ENCODE results near the gene ACSM4. TPM values are rescaled to one million over a fixed set of nuclear protein-coding genes. Genes with fewer than 3 reads are reported as not detected.

Gene ACSM4
- total RNA-seq, 1 donor from 2014 or later, result not detected

GRCh38 chr12:7293670-7294069, 10.2 kb upstream of the ACSM4 start:
- H3K9me3 Mint-ChIP-seq (ENCODE audit: unreplicated experiment), result peaks cover 5% of the 10 kb centered on the region
- H3K36me3 Mint-ChIP-seq (ENCODE audit: low read depth, unreplicated experiment), result no peaks in the 10 kb centered on the region
- no peak overlapping the region for H2AFZ ChIP-seq (ENCODE audit: low read depth, low read length)
- H4K20me1 ChIP-seq (ENCODE audit: insufficient read depth, low read length), result no peaks in the 10 kb centered on the region
- H3K27me3 ChIP-seq (ENCODE audit: insufficient read depth, low read length), result no peaks in the 10 kb centered on the region
- no peaks in the 10 kb centered on the region for H3K4me1 Mint-ChIP-seq (ENCODE audit: low read depth, unreplicated experiment)
- TF ChIP-seq EZH2 (IDR thresholded peaks at IDR 0.05; ENCODE audit: insufficient read depth, low read length) (no peak), CTCF (IDR thresholded peaks at IDR 0.05; ENCODE audit: insufficient read depth, low read depth, low read length) (no peak)
- no peak overlapping the region for H3K9ac ChIP-seq (ENCODE audit: low read length)
- no peak overlapping the region for H3K4me3 ChIP-seq (ENCODE audit: insufficient read depth, low read depth, low read length)
- peaks cover 2% of the 10 kb centered on the region for H3K9me3 ChIP-seq (ENCODE audit: insufficient read depth, low read depth, low read length)
- H3K27ac Mint-ChIP-seq (ENCODE audit: unreplicated experiment), result no peak overlapping the region
- H3K4me2 ChIP-seq (ENCODE audit: low read length), result no peak overlapping the region
- H3K4me1 ChIP-seq (ENCODE audit: insufficient read depth, low read length), result no peaks in the 10 kb centered on the region
- no peak overlapping the region for H3K27ac ChIP-seq (ENCODE audit: low read depth, low read length)
- H3K27me3 Mint-ChIP-seq (ENCODE audit: low read depth, unreplicated experiment), result no peaks in the 10 kb centered on the region
- H3K36me3 ChIP-seq (ENCODE audit: insufficient read depth, low read length), result no peaks in the 10 kb centered on the region
- H3K4me3 Mint-ChIP-seq (ENCODE audit: unreplicated experiment), result no peak overlapping the region
- no peak for DNase-seq (ENCODE audit: low read depth)
- no peak for FAIRE-seq
- no peaks in the 10 kb centered on the region for H3K79me2 ChIP-seq (ENCODE audit: insufficient read depth, low read length)

DNA sequence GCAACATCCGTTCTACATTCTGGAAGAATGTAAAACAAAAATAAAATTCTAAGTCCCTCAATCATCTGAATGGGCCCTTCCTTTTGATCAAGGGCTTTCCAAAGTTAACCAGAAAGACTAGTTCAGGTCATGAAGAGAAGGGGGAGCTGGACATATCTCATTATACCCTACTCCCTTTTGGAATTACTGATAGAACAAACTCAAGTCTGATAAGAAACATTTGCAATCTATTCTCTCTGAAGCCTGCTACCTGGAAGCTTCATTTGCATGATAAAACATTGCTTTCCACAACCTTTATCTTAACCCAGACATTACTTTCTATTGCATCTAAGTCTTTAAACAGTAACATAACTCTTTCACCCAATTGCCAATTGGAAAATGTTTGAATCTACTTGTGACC, 8.3 kb upstream of the ACSM4 start:
- Mint-ChIP-seq H3K27me3 (ENCODE audit: low read depth, unreplicated experiment) (peaks cover 8% of the 10 kb centered on the region), H3K27ac (ENCODE audit: unreplicated experiment) (no peak overlapping the region), H3K4me3 (ENCODE audit: unreplicated experiment) (no peak overlapping the region), H3K4me1 (ENCODE audit: low read depth, unreplicated experiment) (no peaks in the 10 kb centered on the region), H3K36me3 (ENCODE audit: low read depth, unreplicated experiment) (no peaks in the 10 kb centered on the region), H3K9me3 (ENCODE audit: unreplicated experiment) (peaks cover 4% of the 10 kb centered on the region)
- Histone ChIP-seq H2AFZ (ENCODE audit: low read depth, low read length) (no peak overlapping the region), H3K4me2 (ENCODE audit: low read length) (no peak overlapping the region), H3K27me3 (ENCODE audit: insufficient read depth, low read length) (no peaks in the 10 kb centered on the region), H3K36me3 (ENCODE audit: insufficient read depth, low read length) (no peaks in the 10 kb centered on the region), H3K27ac (ENCODE audit: low read depth, low read length) (no peak overlapping the region), H4K20me1 (ENCODE audit: insufficient read depth, low read length) (no peaks in the 10 kb centered on the region), H3K9me3 (ENCODE audit: insufficient read depth, low read depth, low read length) (peaks cover 2% of the 10 kb centered on the region), H3K9ac (ENCODE audit: low read length) (no peak overlapping the region), H3K79me2 (ENCODE audit: insufficient read depth, low read length) (no peaks in the 10 kb centered on the region), H3K4me1 (ENCODE audit: insufficient read depth, low read length) (no peaks in the 10 kb centered on the region), H3K4me3 (ENCODE audit: insufficient read depth, low read depth, low read length) (no peak overlapping the region)
- no peak for DNase-seq (ENCODE audit: low read depth)
- no peak for FAIRE-seq
- TF ChIP-seq EZH2 (IDR thresholded peaks at IDR 0.05; ENCODE audit: insufficient read depth, low read length) (no peak), CTCF (IDR thresholded peaks at IDR 0.05; ENCODE audit: insufficient read depth, low read depth, low read length) (no peak)

GRCh38 chr12:7297865-7298264, 6.0 kb upstream of the ACSM4 start:
- no peak overlapping the region for H3K27ac ChIP-seq (ENCODE audit: low read depth, low read length)
- no peaks in the 10 kb centered on the region for H4K20me1 ChIP-seq (ENCODE audit: insufficient read depth, low read length)
- no peak overlapping the region for H3K9ac ChIP-seq (ENCODE audit: low read length)
- no peak overlapping the region for H3K4me3 ChIP-seq (ENCODE audit: insufficient read depth, low read depth, low read length)
- TF ChIP-seq CTCF (IDR thresholded peaks at IDR 0.05; ENCODE audit: insufficient read depth, low read depth, low read length), result no peak
- TF ChIP-seq EZH2 (IDR thresholded peaks at IDR 0.05; ENCODE audit: insufficient read depth, low read length), result no peak
- H3K9me3 Mint-ChIP-seq (ENCODE audit: unreplicated experiment), result peaks cover 2% of the 10 kb centered on the region
- no peaks in the 10 kb centered on the region for H3K4me1 ChIP-seq (ENCODE audit: insufficient read depth, low read length)
- H3K36me3 ChIP-seq (ENCODE audit: insufficient read depth, low read length), result no peaks in the 10 kb centered on the region
- H2AFZ ChIP-seq (ENCODE audit: low read depth, low read length), result no peak overlapping the region
- no peak overlapping the region for H3K4me3 Mint-ChIP-seq (ENCODE audit: unreplicated experiment)
- no peaks in the 10 kb centered on the region for H3K27me3 ChIP-seq (ENCODE audit: insufficient read depth, low read length)
- no peaks in the 10 kb centered on the region for H3K36me3 Mint-ChIP-seq (ENCODE audit: low read depth, unreplicated experiment)
- no peaks in the 10 kb centered on the region for H3K4me1 Mint-ChIP-seq (ENCODE audit: low read depth, unreplicated experiment)
- no peaks in the 10 kb centered on the region for H3K79me2 ChIP-seq (ENCODE audit: insufficient read depth, low read length)
- no peak overlapping the region for H3K4me2 ChIP-seq (ENCODE audit: low read length)
- no peaks in the 10 kb centered on the region for H3K9me3 ChIP-seq (ENCODE audit: insufficient read depth, low read depth, low read length)
- no peak overlapping the region for H3K27ac Mint-ChIP-seq (ENCODE audit: unreplicated experiment)
- peaks cover 8% of the 10 kb centered on the region for H3K27me3 Mint-ChIP-seq (ENCODE audit: low read depth, unreplicated experiment)
- DNase-seq (ENCODE audit: low read depth) (no peak), FAIRE-seq (no peak)

Data from astrocyte (in vitro differentiated cells and primary cell).